KMS-11 (cell line): ENCODE results near the gene MID1.

Experiments used
- H2AFZ ChIP-seq: fragments of 200-600 bp; sonication (generic); 2 replicates; pipeline ENCODE4 v1.6.1; 2016; ENCODE audit warnings: antibody characterized with exemption, mixed run types, low read depth
- H3K27ac ChIP-seq: fragments of 200-600 bp; sonication (generic); 2 replicates; pipeline ENCODE4 v1.6.1; 2016; ENCODE audit warnings: mild to moderate bottlenecking, mixed run types
- H3K27me3 ChIP-seq: fragments of 200-600 bp; sonication (generic); 2 replicates; pipeline ENCODE4 v1.6.1; 2017; ENCODE audit warnings: mild to moderate bottlenecking, low read depth, mixed run types, moderate library complexity; ENCODE audit not compliant: insufficient read depth
- H3K36me3 ChIP-seq: fragments of 200-600 bp; sonication (generic); 2 replicates; pipeline ENCODE4 v1.6.1; 2017; ENCODE audit warnings: mild to moderate bottlenecking, mixed run types; ENCODE audit not compliant: insufficient read depth
- H3K4me1 ChIP-seq: fragments of 200-600 bp; sonication (generic); 2 replicates; pipeline ENCODE4 v1.6.1; 2016; ENCODE audit warnings: mild to moderate bottlenecking, low read depth, mixed run types; ENCODE audit not compliant: poor library complexity, severe bottlenecking
- H3K4me2 ChIP-seq: fragments of 200-600 bp; sonication (generic); 2 replicates; pipeline ENCODE4 v1.7.0; 2016; ENCODE audit warnings: mild to moderate bottlenecking, mixed run types
- H3K4me3 ChIP-seq: fragments of 200-600 bp; sonication (generic); IDR thresholded peaks from 2 replicates; pipeline ENCODE4 v1.6.1; 2017; ENCODE audit warnings: low read depth, low read length, mixed read lengths; ENCODE audit not compliant: insufficient read depth
- H3K79me2 ChIP-seq: fragments of 200-600 bp; sonication (generic); 2 replicates; pipeline ENCODE4 v1.6.1; 2016; ENCODE audit warnings: low read depth, mixed run types; ENCODE audit not compliant: insufficient read depth
- H3K9ac ChIP-seq: fragments of 200-600 bp; sonication (generic); 2 replicates; pipeline ENCODE4 v1.6.1; 2016; ENCODE audit warnings: mild to moderate bottlenecking, mixed run types
- H4K20me1 ChIP-seq: fragments of 200-600 bp; sonication (generic); 2 replicates; pipeline ENCODE4 v1.6.1; 2016; ENCODE audit warnings: mild to moderate bottlenecking, mixed run types; ENCODE audit not compliant: insufficient read depth
- TF ChIP-seq, protein P1 (sequence below): fragments of 200-600 bp; sonication (generic); conservative IDR thresholded peaks from 2 replicates; pipeline ENCODE4 v1.6.1; 2017; ENCODE audit warnings: low read depth, mild to moderate bottlenecking, antibody characterized with exemption, low read length, moderate library complexity, mixed read lengths

Gene MID1

DNA sequence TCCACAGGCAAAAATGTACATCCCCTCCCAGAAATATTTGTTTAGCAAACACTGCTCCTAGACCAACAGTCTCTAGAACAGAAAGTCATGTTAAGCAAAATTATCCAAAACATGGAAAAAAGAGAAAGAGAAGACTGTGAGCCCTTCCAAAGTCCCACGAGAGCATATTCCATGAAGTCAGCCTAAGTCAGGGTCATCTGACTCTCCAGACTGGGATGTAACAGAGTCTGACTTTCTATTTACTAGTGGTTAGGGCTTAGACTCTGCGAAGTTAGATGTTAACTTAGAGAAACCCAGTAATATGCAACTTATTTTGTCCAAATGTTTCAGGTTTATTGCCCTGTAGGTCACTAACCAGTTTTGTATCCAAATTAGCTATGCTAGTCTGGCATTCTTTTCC lies 102.3 kb downstream of the MID1 start:
- Histone ChIP-seq H3K9ac (no peak overlapping the region), H3K36me3 (no peaks in the 10 kb centered on the region), H3K27me3 (no peaks in the 10 kb centered on the region), H3K4me1 (no peaks in the 10 kb centered on the region), H3K27ac (no peak overlapping the region), H3K79me2 (no peaks in the 10 kb centered on the region), H4K20me1 (no peaks in the 10 kb centered on the region), H2AFZ (no peak overlapping the region), H3K4me3 (no peak overlapping the region), H3K4me2 (no peak overlapping the region)
- TF ChIP-seq, protein P1, sequence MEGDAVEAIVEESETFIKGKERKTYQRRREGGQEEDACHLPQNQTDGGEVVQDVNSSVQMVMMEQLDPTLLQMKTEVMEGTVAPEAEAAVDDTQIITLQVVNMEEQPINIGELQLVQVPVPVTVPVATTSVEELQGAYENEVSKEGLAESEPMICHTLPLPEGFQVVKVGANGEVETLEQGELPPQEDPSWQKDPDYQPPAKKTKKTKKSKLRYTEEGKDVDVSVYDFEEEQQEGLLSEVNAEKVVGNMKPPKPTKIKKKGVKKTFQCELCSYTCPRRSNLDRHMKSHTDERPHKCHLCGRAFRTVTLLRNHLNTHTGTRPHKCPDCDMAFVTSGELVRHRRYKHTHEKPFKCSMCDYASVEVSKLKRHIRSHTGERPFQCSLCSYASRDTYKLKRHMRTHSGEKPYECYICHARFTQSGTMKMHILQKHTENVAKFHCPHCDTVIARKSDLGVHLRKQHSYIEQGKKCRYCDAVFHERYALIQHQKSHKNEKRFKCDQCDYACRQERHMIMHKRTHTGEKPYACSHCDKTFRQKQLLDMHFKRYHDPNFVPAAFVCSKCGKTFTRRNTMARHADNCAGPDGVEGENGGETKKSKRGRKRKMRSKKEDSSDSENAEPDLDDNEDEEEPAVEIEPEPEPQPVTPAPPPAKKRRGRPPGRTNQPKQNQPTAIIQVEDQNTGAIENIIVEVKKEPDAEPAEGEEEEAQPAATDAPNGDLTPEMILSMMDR = no peak

DNA sequence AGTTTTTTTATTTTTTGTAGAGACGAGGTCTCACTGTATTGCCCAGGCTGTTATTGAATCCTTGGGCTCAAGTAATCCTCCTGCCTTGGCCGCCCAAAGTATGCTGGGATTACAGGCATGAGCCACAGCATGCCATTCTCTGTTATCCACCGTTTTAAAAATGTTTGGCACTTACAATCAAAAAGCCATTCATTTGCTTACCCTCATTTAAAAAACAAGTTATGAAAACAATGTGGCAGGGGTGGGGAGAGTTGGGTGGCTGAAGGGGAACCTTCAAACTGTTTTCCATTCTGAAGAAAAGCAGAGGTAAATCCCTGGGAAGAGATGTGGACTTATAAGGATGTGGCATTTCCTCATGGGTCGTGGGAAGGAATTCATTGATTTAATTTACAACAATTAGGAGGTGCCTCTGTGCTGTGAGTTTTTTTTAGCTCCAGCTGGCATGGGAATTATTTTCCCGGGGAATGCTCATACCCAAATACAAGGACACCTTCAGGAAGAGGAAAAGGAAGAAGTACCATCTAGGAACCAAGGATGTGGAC lies 103.5 kb downstream of the MID1 start:
- no peaks in the 10 kb centered on the region for H3K79me2 ChIP-seq
- H3K4me2 ChIP-seq = no peak overlapping the region
- no peaks in the 10 kb centered on the region for H4K20me1 ChIP-seq
- TF ChIP-seq, protein P1 = no peak
- no peak overlapping the region for H3K9ac ChIP-seq
- H3K4me1 ChIP-seq = no peaks in the 10 kb centered on the region
- no peaks in the 10 kb centered on the region for H3K36me3 ChIP-seq
- H3K27ac ChIP-seq = no peak overlapping the region
- no peak overlapping the region for H2AFZ ChIP-seq
- H3K27me3 ChIP-seq = no peaks in the 10 kb centered on the region
- no peak overlapping the region for H3K4me3 ChIP-seq

DNA sequence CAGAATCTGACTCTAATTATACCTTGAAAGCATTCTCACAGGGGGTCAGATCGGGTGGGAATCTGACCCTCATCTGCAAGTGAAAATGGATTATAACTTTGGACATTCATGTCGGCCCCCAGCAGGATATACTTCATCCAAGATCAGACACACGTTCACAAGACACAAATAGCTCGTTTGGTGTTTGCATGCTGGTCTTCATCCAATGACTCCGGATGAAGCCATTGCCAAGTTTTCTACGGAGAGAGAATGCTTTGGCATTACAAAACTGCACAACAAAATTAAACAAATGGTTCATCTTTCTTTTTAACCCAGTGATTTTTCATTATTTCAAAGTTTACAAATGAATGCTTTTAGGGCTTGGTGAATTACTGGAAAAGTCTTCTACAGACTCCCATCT lies 105.5 kb downstream of the MID1 start:
- no peak overlapping the region for H2AFZ ChIP-seq
- no peak overlapping the region for H3K4me2 ChIP-seq
- no peaks in the 10 kb centered on the region for H3K4me1 ChIP-seq
- no peaks in the 10 kb centered on the region for H3K27me3 ChIP-seq
- no peaks in the 10 kb centered on the region for H3K36me3 ChIP-seq
- TF ChIP-seq, protein P1 = no peak
- no peak overlapping the region for H3K27ac ChIP-seq
- H4K20me1 ChIP-seq = no peaks in the 10 kb centered on the region
- no peak overlapping the region for H3K4me3 ChIP-seq
- no peaks in the 10 kb centered on the region for H3K79me2 ChIP-seq
- no peak overlapping the region for H3K9ac ChIP-seq

DNA sequence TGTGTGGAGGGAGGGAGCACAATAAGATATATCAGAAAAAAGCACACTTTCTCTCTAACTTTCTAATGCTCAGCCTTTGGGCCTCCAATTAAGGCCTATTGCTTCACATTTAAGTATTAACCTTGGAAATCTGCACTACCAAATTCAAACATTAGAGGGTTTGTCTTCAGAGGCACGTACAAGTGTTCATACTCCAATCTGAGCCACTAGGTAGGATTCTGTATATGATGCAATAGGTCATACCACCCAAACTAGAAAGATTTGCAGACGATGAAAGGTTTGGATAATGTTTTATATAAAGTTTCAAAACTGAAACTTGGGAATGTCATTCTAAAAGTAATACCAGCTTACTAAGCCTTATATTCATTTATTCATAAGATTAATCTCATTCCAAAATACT lies 106.4 kb downstream of the MID1 start:
- no peaks in the 10 kb centered on the region for H3K27me3 ChIP-seq
- no peak overlapping the region for H3K27ac ChIP-seq
- H3K9ac ChIP-seq = no peak overlapping the region
- H3K4me3 ChIP-seq = no peak overlapping the region
- no peaks in the 10 kb centered on the region for H3K36me3 ChIP-seq
- no peak overlapping the region for H3K4me2 ChIP-seq
- no peaks in the 10 kb centered on the region for H3K79me2 ChIP-seq
- H4K20me1 ChIP-seq = no peaks in the 10 kb centered on the region
- TF ChIP-seq, protein P1 = no peak
- H2AFZ ChIP-seq = no peak overlapping the region
- no peaks in the 10 kb centered on the region for H3K4me1 ChIP-seq

DNA sequence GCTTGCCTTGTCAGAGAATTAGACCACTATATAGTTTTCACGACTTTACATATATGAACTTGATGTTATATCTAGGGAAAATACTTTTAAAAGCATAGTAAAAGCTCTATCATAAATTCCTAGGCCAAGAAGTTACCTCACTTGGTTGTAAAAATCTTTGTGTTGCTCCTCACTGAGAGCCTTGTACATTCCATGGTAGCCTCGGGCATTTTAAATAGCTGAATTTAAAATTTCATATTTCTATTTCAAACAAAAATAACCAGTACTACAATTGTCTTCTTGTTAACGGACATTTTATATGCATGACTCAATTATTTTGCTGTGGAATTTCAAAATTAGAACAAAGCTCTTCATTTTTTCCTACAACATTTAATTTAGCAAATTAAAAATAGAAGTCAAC lies 107.6 kb downstream of the MID1 start:
- TF ChIP-seq, protein P1 = no peak
- Histone ChIP-seq H3K9ac (no peak overlapping the region), H3K4me2 (no peak overlapping the region), H3K36me3 (no peaks in the 10 kb centered on the region), H3K27ac (no peak overlapping the region), H3K4me3 (no peak overlapping the region), H2AFZ (no peak overlapping the region), H3K4me1 (no peaks in the 10 kb centered on the region), H3K79me2 (no peaks in the 10 kb centered on the region), H4K20me1 (no peaks in the 10 kb centered on the region), H3K27me3 (no peaks in the 10 kb centered on the region)
